Mesodermal cell (in vitro differentiated cells): ENCODE data around the gene SYNGR2.

Experiments used
- H3K27ac ChIP-seq: 2 replicates; pipeline ENCODE4 v1.7.0; 2013; ENCODE audit warnings: mild to moderate bottlenecking, low read depth, low read length, moderate library complexity; ENCODE audit not compliant: severe bottlenecking
- H3K36me3 ChIP-seq: 2 replicates; pipeline ENCODE4 v1.7.1; 2013; ENCODE audit warnings: mild to moderate bottlenecking, low read length, moderate library complexity; ENCODE audit not compliant: control insufficient read depth, insufficient read depth
- H3K4me1 ChIP-seq: one replicate; pipeline ENCODE4 v1.7.1; 2013; ENCODE audit warnings: mild to moderate bottlenecking, low read length; ENCODE audit not compliant: insufficient read depth, control insufficient read depth, poor library complexity, severe bottlenecking
- H3K4me3 ChIP-seq: 2 replicates; pipeline ENCODE4 v1.7.0; 2013; ENCODE audit warnings: low read length, control low read depth, mild to moderate bottlenecking; ENCODE audit not compliant: insufficient read depth, poor library complexity, severe bottlenecking; ENCODE audit errors: extremely low read depth
- H3K9me3 ChIP-seq: 2 replicates; pipeline ENCODE4 v1.7.1; 2013; ENCODE audit warnings: mild to moderate bottlenecking, low read length, moderate library complexity; ENCODE audit not compliant: control insufficient read depth
- WGBS, 2 experiments: methylation state at CpG; one replicate each; pipeline ENCODE4 v1.1.5; 2013; ENCODE audit warnings: missing lambda C conversion rate in 2 of 2; ENCODE audit not compliant: insufficient coverage in 2 of 2; 5-methylcytosine and 5-hydroxymethylcytosine counted together

Gene SYNGR2

GRCh38 chr17:78125138-78125913 lies 43.1 kb upstream of the SYNGR2 start:
- peaks cover 34% of the 10 kb centered on the region for H3K4me1 ChIP-seq
- H3K36me3 ChIP-seq = peaks cover 58% of the 10 kb centered on the region
- H3K4me3 ChIP-seq = no peak overlapping the region
- 95 to 98% methylated on average over 32 to 36 of the region's 39 CpGs for WGBS, 2 experiments
- H3K9me3 ChIP-seq = no peaks in the 10 kb centered on the region
- no peak overlapping the region for H3K27ac ChIP-seq

- H3K4me1 ChIP-seq = peaks cover 41% of the 10 kb centered on the region
- H3K4me3 ChIP-seq = peak overlapping the region; percentile 91
- WGBS, 2 experiments = 91 to 95% methylated on average over 19 to 22 of the region's 25 CpGs
- peak overlapping the region; percentile 97 for H3K27ac ChIP-seq
- peaks cover 50% of the 10 kb centered on the region for H3K36me3 ChIP-seq
- H3K9me3 ChIP-seq = no peaks in the 10 kb centered on the region
These were observed 42.1 kb upstream of the SYNGR2 start for GRCh38 chr17:78125976-78126894.

GRCh38 chr17:78126895-78127238 lies 41.5 kb upstream of the SYNGR2 start:
- Histone ChIP-seq H3K4me3 (peak overlapping the region; percentile 91), H3K9me3 (no peaks in the 10 kb centered on the region), H3K36me3 (peaks cover 45% of the 10 kb centered on the region), H3K27ac (peak overlapping the region; percentile 97), H3K4me1 (peaks cover 46% of the 10 kb centered on the region)
- WGBS, 2 experiments = 69 to 74% methylated on average over 4 to 5 of the region's 6 CpGs

GRCh38 chr17:78127239-78127887 lies 41.0 kb upstream of the SYNGR2 start:
- H3K27ac ChIP-seq = peak overlapping the region; percentile 97

GRCh38 chr17:78127888-78128550 lies 40.4 kb upstream of the SYNGR2 start:
- Histone ChIP-seq H3K27ac (peak overlapping the region; percentile 97), H3K4me1 (peaks cover 46% of the 10 kb centered on the region), H3K36me3 (peaks cover 38% of the 10 kb centered on the region), H3K4me3 (peak overlapping the region; percentile 91), H3K9me3 (no peaks in the 10 kb centered on the region)
- WGBS, 2 experiments = 0 to 3% methylated on average over 19 to 26 of the region's 39 CpGs

More at GRCh38 chr17:78127239-78127887, 41.0 kb upstream of the SYNGR2 start:
- 1 to 4% methylated on average over 15 to 25 of the region's 25 CpGs for WGBS, 2 experiments
- Histone ChIP-seq H3K9me3 (no peaks in the 10 kb centered on the region), H3K4me3 (peak overlapping the region; percentile 91), H3K36me3 (peaks cover 43% of the 10 kb centered on the region), H3K4me1 (peaks cover 46% of the 10 kb centered on the region)

GRCh38 chr17:78128551-78129350 lies 39.6 kb upstream of the SYNGR2 start, which contains the start of gene TMC6:
TMC6 (minus strand) TSS chr17:78128755; CDS start chr17:78126832, 1,923 bp downstream.
- Histone ChIP-seq H3K4me3 (peak within 1 kb of the TSS; percentile 91), H3K4me1 (peaks cover 46% of the 10 kb centered on the region), H3K9me3 (no peaks in the 10 kb centered on the region), H3K27ac (peak within 1 kb of the TSS; percentile 97), H3K36me3 (peaks cover 31% of the 10 kb centered on the region)
- 4 to 8% methylated on average over 21 to 42 of the region's 54 CpGs for WGBS, 2 experiments

- 93% methylated on average over 3 of the region's 4 CpGs for WGBS, 2 experiments
- Histone ChIP-seq H3K4me1 (peaks cover 46% of the 10 kb centered on the region), H3K9me3 (no peaks in the 10 kb centered on the region), H3K4me3 (peak overlapping the region; percentile 91), H3K36me3 (peaks cover 24% of the 10 kb centered on the region), H3K27ac (peak overlapping the region; percentile 29)
These were observed 38.9 kb upstream of the SYNGR2 start for GRCh38 chr17:78129351-78130089.

- Histone ChIP-seq H3K36me3 (peaks cover 19% of the 10 kb centered on the region), H3K27ac (peak overlapping the region; percentile 36), H3K4me3 (no peak overlapping the region), H3K4me1 (peaks cover 42% of the 10 kb centered on the region), H3K9me3 (no peaks in the 10 kb centered on the region)
- WGBS, 2 experiments = 73 to 74% methylated on average over 3 to 5 of the region's 5 CpGs
These were observed 38.3 kb upstream of the SYNGR2 start for GRCh38 chr17:78130090-78130436.

- Histone ChIP-seq H3K9me3 (no peaks in the 10 kb centered on the region), H3K4me3 (no peak within 1 kb of the TSS), H3K36me3 (peaks cover 14% of the 10 kb centered on the region), H3K27ac (peak within 1 kb of the TSS; percentile 36), H3K4me1 (peaks cover 39% of the 10 kb centered on the region)
- 86 to 87% methylated on average over 7 to 8 of the region's 10 CpGs for WGBS, 2 experiments
These were observed 37.8 kb upstream of the SYNGR2 start, which contains the start of gene TMC8 for GRCh38 chr17:78130437-78131101. TMC8 (plus strand) TSS chr17:78130771; CDS start chr17:78131589, 818 bp downstream.
